K562 (cell line): Measurements from ENCODE around the gene AGRN. TPM values are rescaled to one million over a fixed set of nuclear protein-coding genes. Genes with fewer than 3 reads are reported as not detected.

ENCODE experiments used
- ATAC-seq: fragments of 200-7000 bp; cut with Tn5 transposase; 3 replicates; pipeline ENCODE4 v1.9.1; 2020; ENCODE audit warnings: moderate library complexity
- BruUV-seq: library from RNA; stranded (reverse); fragments of 400-500 nt; replicated peaks from 2 replicates; lab custom pipeline; 2021; lab: Mats Ljungman, UMichigan
- CTCF ChIA-PET: fragments of 300-600 bp; formaldehyde crosslinking; extraction: SDS; loops from one replicate; lab custom pipeline; 2021; ENCODE audit warnings: low intra/inter-chr PET ratio; lab: Yijun Ruan, JAX
- POLR2A ChIA-PET: fragments of 300-600, 350-650 bp; sonication (Branson Sonifier 250); formaldehyde crosslinking; extraction: SDS; loops from one replicate; lab custom pipeline; 2021; ENCODE audit warnings: antibody characterized with exemption, inconsistent platforms; lab: Yijun Ruan, JAX
- DNase-seq, 4 experiments: peaks; one replicate each; pipeline versions ENCODE4 v3.0.0 to v3.0.0-alpha.2; 2011 to 2018; ENCODE audit warnings: low spot score in 3 of 4, mixed read lengths in 3 of 4; ENCODE audit errors: extremely low read depth in 1 of 4
- FAIRE-seq: peaks from 2 replicates; lab custom pipeline; 2011; peaks lifted over from hg19 to GRCh38; lab: Jason Lieb, UNC
- H2AFZ ChIP-seq: 2 replicates; pipeline ENCODE4 v1.6.0; 2011; ENCODE audit warnings: low read depth, low read length, control low read depth, inconsistent platforms
- H3K27ac ChIP-seq: fragments of 200-600 bp; 3 replicates; pipeline ENCODE4 v1.8.0; 2011; ENCODE audit warnings: low read depth, mild to moderate bottlenecking, control low read depth, inconsistent platforms, low read length, moderate library complexity, mixed read lengths; ENCODE audit errors: extremely low read depth
- H3K27me3 ChIP-seq, 2 experiments: fragments of 300-600 bp in 1 of 2; 2 replicates in 1 of 2; 3 replicates in 1 of 2; pipeline versions ENCODE4 v1.6.0 to v1.8.0; 2011; ENCODE audit warnings: inconsistent platforms in 2 of 2, low read length in 2 of 2, mild to moderate bottlenecking in 1 of 2, mixed read lengths in 1 of 2, moderate library complexity in 1 of 2; ENCODE audit not compliant: control insufficient read depth in 2 of 2, insufficient read depth in 2 of 2
- H3K36me3 ChIP-seq: fragments of 300-600 bp; 3 replicates; pipeline ENCODE4 v1.8.0; 2011; ENCODE audit warnings: mild to moderate bottlenecking, low read length, inconsistent platforms; ENCODE audit not compliant: control insufficient read depth, insufficient read depth
- H3K4me1 ChIP-seq, 2 experiments: fragments of 200-600 bp in 1 of 2; replicated peaks in 1 of 2; 2 replicates in 1 of 2; 3 replicates in 1 of 2; pipeline versions ENCODE4 v1.5.1 to v1.8.0; 2011; ENCODE audit warnings: inconsistent platforms in 2 of 2, low read length in 2 of 2, mild to moderate bottlenecking in 1 of 2, mixed read lengths in 1 of 2, moderate library complexity in 1 of 2; ENCODE audit not compliant: control insufficient read depth in 2 of 2, insufficient read depth in 2 of 2
- H3K4me2 ChIP-seq: 2 replicates; pipeline ENCODE4 v1.6.1; 2011; ENCODE audit warnings: low read length, control low read depth, inconsistent platforms, mixed read lengths; ENCODE audit not compliant: insufficient read depth
- H3K4me3 ChIP-seq: fragments of 200-600 bp; sonication (generic), shearing (Covaris generic); 2 replicates; pipeline ENCODE4 v1.5.1; 2016; ENCODE audit warnings: control low read depth, inconsistent platforms
- H3K79me2 ChIP-seq: fragments of 200-600 bp; 3 replicates; pipeline ENCODE4 v1.8.0; 2011; ENCODE audit warnings: low read length, inconsistent platforms; ENCODE audit not compliant: control insufficient read depth, insufficient read depth
- H3K9ac ChIP-seq, 2 experiments: 2 replicates each; pipeline versions ENCODE4 v1.6.0 to v1.6.1; 2011; ENCODE audit warnings: low read depth in 2 of 2, low read length in 2 of 2, control low read depth in 1 of 2, inconsistent platforms in 1 of 2, mild to moderate bottlenecking in 1 of 2, mixed read lengths in 1 of 2; ENCODE audit not compliant: insufficient read depth in 1 of 2
- H3K9me1 ChIP-seq: one replicate; pipeline ENCODE4 v1.6.0; 2011; ENCODE audit warnings: inconsistent platforms, mild to moderate bottlenecking, low read length, moderate library complexity; ENCODE audit not compliant: control insufficient read depth, insufficient read depth
- H3K9me3 ChIP-seq: replicated peaks from 2 replicates; pipeline ENCODE4 v1.5.1; 2011; ENCODE audit warnings: low read depth, low read length, inconsistent platforms; ENCODE audit not compliant: control insufficient read depth, insufficient read depth
- H4K20me1 ChIP-seq: replicated peaks from 2 replicates; pipeline ENCODE4 v1.6.1; 2011; ENCODE audit warnings: low read length, inconsistent platforms, mixed read lengths; ENCODE audit not compliant: control insufficient read depth, insufficient read depth
- ARID1B ChIP-seq: fragments of 450-650 bp; IDR thresholded peaks from 2 replicates; pipeline ENCODE4 v1.6.1; 2016; ENCODE audit warnings: antibody characterized with exemption, mild to moderate bottlenecking, inconsistent platforms
- CBX2 ChIP-seq: fragments of 200-600 bp; sonication (generic); IDR thresholded peaks from one replicate; pipeline ENCODE4 v1.6.1; 2012; ENCODE audit warnings: mild to moderate bottlenecking, low read length, inconsistent platforms; ENCODE audit not compliant: insufficient read depth, poor library complexity, severe bottlenecking
- CBX5 ChIP-seq: IDR thresholded peaks from 2 replicates; pipeline ENCODE4 v1.6.1; 2014; ENCODE audit warnings: low read depth, borderline replicate concordance
- DPF2 ChIP-seq: fragments of 450-650 bp; IDR thresholded peaks from 2 replicates; pipeline ENCODE4 v1.6.1; 2016
- ETS2 ChIP-seq: IDR thresholded peaks from 2 replicates; pipeline ENCODE4 v1.6.1; 2016; ENCODE audit warnings: borderline replicate concordance, missing genetic modification characterization, mild to moderate bottlenecking, moderate library complexity, missing compliant biosample characterization; ENCODE audit not compliant: poor library complexity, severe bottlenecking
- ETV5 ChIP-seq: sonication (generic); formaldehyde crosslinking; IDR thresholded peaks from 2 replicates; pipeline ENCODE4 v1.4.0; 2020; ENCODE audit warnings: low read depth, mild to moderate bottlenecking, missing genetic modification reagents
- GABPB2 ChIP-seq: fragments of 250-450 bp; sonication (Bioruptor Pico); conservative IDR thresholded peaks from 2 replicates; pipeline ENCODE4 v1.5.1; 2021; ENCODE audit warnings: mild to moderate bottlenecking
- ILF3 ChIP-seq: fragments of 450-650 bp; IDR thresholded peaks from 2 replicates; pipeline ENCODE4 v1.6.1; 2018; ENCODE audit warnings: antibody characterized with exemption, mild to moderate bottlenecking, moderate library complexity, borderline replicate concordance
- NFIC ChIP-seq: fragments of 450-650 bp; IDR thresholded peaks from 2 replicates; pipeline ENCODE4 v1.6.1; 2017; ENCODE audit warnings: mild to moderate bottlenecking, inconsistent platforms
- POLR3G ChIP-seq: IDR thresholded peaks from 2 replicates; pipeline ENCODE4 v1.6.1; 2011; ENCODE audit not compliant: insufficient read length, insufficient replicate concordance; ENCODE audit errors: extremely low read depth
- PYGO2 ChIP-seq: fragments of 450-650 bp; IDR thresholded peaks from 2 replicates; pipeline ENCODE4 v1.6.1; 2016; ENCODE audit warnings: mild to moderate bottlenecking, missing genetic modification characterization, moderate library complexity, missing compliant biosample characterization
- RBBP5 ChIP-seq: fragments of 200-600 bp; sonication (generic); IDR thresholded peaks from 2 replicates; pipeline ENCODE4 v1.6.1; 2012; ENCODE audit warnings: borderline replicate concordance, mild to moderate bottlenecking, low read length, control low read depth, inconsistent platforms; ENCODE audit not compliant: insufficient read depth, poor library complexity, severe bottlenecking
- TCF7 ChIP-seq: sonication (generic); IDR thresholded peaks from 2 replicates; pipeline ENCODE4 v1.6.1; 2016; ENCODE audit warnings: antibody characterized with exemption, borderline replicate concordance
- ZFPM2 ChIP-seq: fragments of 250-450 bp; sonication (Bioruptor Pico); IDR thresholded peaks from 2 replicates; pipeline ENCODE4 v1.5.1; 2022; ENCODE audit warnings: mild to moderate bottlenecking
- ZNF75A ChIP-seq: fragments of 450-650 bp; formaldehyde crosslinking; IDR thresholded peaks from 2 replicates; pipeline ENCODE4 v1.4.0; 2020; ENCODE audit warnings: mild to moderate bottlenecking
- WGBS: fragments of 100-300 bp; shearing (Covaris generic); methylation state at CpG from one replicate; pipeline ENCODE4 v1.1.6; 2016; ENCODE audit warnings: low coverage, mixed read lengths; ENCODE audit not compliant: insufficient coverage; ENCODE audit errors: missing lambda C conversion rate; 5-methylcytosine and 5-hydroxymethylcytosine counted together
- in situ Hi-C: fragments of 300-500 bp; cut with MboI; formaldehyde crosslinking; loops from 4 replicates; pipeline ENCODE4 v1.15.0; 2018; ENCODE audit warnings: inconsistent platforms, mixed read lengths
- intact Hi-C: fragments of 100-400 bp; cut with micrococcal nuclease; formaldehyde crosslinking; loops from 2 replicates; pipeline ENCODE4 v1.14.2; 2022
- polyA plus RNA-seq, 8 experiments: library from polyadenylated mRNA; depleted of rRNA in 4 of 8; stranded (reverse) in 5 of 8; unstranded in 3 of 8; fragments of >200 nt; fragmentation: Nextera tagmentation in 2 of 8; fragmentation: Illumina TruSeq in 1 of 8; extraction: Ambion mirVana in 2 of 8; extraction: Trizol in 1 of 8; gene quantifications; 2 replicates each; pipeline versions ENCODE4 v1.2.1 to v1.2.3, GENCODE V29; 2011 to 2014; ENCODE audit warnings: inconsistent platforms in 1 of 8, missing spikeins in 1 of 8
- total RNA-seq, 7 experiments: library from RNA; depleted of rRNA in 6 of 7; stranded (reverse); fragments of >200 nt in 6 of 7; fragmentation: Illumina TruSeq in 2 of 7; extraction: Trizol in 2 of 7; gene quantifications; 2 replicates each; pipeline versions ENCODE4 v1.2.1 to v1.2.3, GENCODE V29; 2011 to 2021; ENCODE audit warnings: low replicate concordance in 1 of 7
- TF ChIP-seq, protein P1 (sequence below): sonication (generic); formaldehyde crosslinking; IDR thresholded peaks from 2 replicates; pipeline ENCODE4 v1.5.0; 2020; ENCODE audit warnings: missing genetic modification reagents
- TF ChIP-seq, protein P2 (sequence below), 2 experiments: fragments of 450-650 bp; conservative IDR thresholded peaks; 2 replicates each; pipeline ENCODE4 v1.6.1; 2017; ENCODE audit warnings: mild to moderate bottlenecking in 2 of 2, moderate library complexity in 2 of 2
- TF ChIP-seq, protein P3 (sequence below): fragments of 250-450 bp; sonication (Bioruptor Pico); IDR thresholded peaks from 2 replicates; pipeline ENCODE4 v1.5.0; 2022; ENCODE audit warnings: mild to moderate bottlenecking

AGRN gene
- total and polyA plus RNA-seq, 9 of the 15 experiments (the other 6 are each of a cell fraction or from before 2014, with no cell fraction given), result 0.04 to 111 (median 18.1) TPM

GRCh38 chr1:978069-978834, 41.7 kb upstream of the AGRN start:
- Histone ChIP-seq H3K4me2 (no peak overlapping the region), H3K9me3 (no peaks in the 10 kb centered on the region), H3K36me3 (no peaks in the 10 kb centered on the region), H3K27me3 (peaks cover 33 to 74% of the 10 kb centered on the region in 2 experiments; a peak in 4 of 5 replicates), H2AFZ (no peak overlapping the region), H3K9ac (no peak overlapping the region; a peak in 1 of 4 replicates), H3K27ac (no peak overlapping the region), H3K4me1 (peaks cover 0 to 84% of the 10 kb centered on the region in 2 experiments; a peak in 3 of 5 replicates), H3K4me3 (no peak overlapping the region), H4K20me1 (peaks cover 13% of the 10 kb centered on the region), H3K79me2 (no peaks in the 10 kb centered on the region), H3K9me1 (no peaks in the 10 kb centered on the region)
- BruUV-seq, result no TSS peak
- in situ Hi-C loops, result no loop called here
- intact Hi-C loops, result no loop called here
- peak; percentile 39 for ATAC-seq
- CTCF ChIA-PET, result no interaction called here
- WGBS, result 16% methylated on average over 42 of the region's 44 CpGs
- no peak for FAIRE-seq
- POLR2A ChIA-PET, result no interaction called here
- DNase-seq, result peak; percentile 38 to 59 (median 54)
- TF ChIP-seq ZNF75A (CRISPR knock-in tag) (no peak), NFIC (peak; percentile 55; the same call in 1 of the 2 replicates), ETV5 (CRISPR knock-in tag) (0 out of 2 replicates have a peak, but pooled peaks have one; percentile 26), RBBP5 (no peak), ARID1B (no peak), GABPB2 (CRISPR knock-in tag) (no peak), DPF2 (0 out of 2 replicates have a peak, but pooled peaks have one; percentile 19), ETS2 (no peak), PYGO2 (tag) (no peak), TCF7 (no peak), ILF3 (no peak), POLR3G (no peak), ZFPM2 (no peak), CBX2 (no peak), CBX5 (no peak)
- TF ChIP-seq, protein P1, sequence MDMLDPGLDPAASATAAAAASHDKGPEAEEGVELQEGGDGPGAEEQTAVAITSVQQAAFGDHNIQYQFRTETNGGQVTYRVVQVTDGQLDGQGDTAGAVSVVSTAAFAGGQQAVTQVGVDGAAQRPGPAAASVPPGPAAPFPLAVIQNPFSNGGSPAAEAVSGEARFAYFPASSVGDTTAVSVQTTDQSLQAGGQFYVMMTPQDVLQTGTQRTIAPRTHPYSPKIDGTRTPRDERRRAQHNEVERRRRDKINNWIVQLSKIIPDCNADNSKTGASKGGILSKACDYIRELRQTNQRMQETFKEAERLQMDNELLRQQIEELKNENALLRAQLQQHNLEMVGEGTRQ (CRISPR knock-in tag), result peak; percentile 50; the same call in 1 of the 2 replicates
- TF ChIP-seq, protein P2, sequence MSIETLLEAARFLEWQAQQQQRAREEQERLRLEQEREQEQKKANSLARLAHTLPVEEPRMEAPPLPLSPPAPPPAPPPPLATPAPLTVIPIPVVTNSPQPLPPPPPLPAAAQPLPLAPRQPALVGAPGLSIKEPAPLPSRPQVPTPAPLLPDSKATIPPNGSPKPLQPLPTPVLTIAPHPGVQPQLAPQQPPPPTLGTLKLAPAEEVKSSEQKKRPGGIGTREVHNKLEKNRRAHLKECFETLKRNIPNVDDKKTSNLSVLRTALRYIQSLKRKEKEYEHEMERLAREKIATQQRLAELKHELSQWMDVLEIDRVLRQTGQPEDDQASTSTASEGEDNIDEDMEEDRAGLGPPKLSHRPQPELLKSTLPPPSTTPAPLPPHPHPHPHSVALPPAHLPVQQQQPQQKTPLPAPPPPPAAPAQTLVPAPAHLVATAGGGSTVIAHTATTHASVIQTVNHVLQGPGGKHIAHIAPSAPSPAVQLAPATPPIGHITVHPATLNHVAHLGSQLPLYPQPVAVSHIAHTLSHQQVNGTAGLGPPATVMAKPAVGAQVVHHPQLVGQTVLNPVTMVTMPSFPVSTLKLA (conservative IDR thresholded peaks at IDR 0.05), result 0 out of 4 replicates have a peak, but pooled peaks of 1 of the 2 experiments have one; percentile 15
- TF ChIP-seq, protein P3, sequence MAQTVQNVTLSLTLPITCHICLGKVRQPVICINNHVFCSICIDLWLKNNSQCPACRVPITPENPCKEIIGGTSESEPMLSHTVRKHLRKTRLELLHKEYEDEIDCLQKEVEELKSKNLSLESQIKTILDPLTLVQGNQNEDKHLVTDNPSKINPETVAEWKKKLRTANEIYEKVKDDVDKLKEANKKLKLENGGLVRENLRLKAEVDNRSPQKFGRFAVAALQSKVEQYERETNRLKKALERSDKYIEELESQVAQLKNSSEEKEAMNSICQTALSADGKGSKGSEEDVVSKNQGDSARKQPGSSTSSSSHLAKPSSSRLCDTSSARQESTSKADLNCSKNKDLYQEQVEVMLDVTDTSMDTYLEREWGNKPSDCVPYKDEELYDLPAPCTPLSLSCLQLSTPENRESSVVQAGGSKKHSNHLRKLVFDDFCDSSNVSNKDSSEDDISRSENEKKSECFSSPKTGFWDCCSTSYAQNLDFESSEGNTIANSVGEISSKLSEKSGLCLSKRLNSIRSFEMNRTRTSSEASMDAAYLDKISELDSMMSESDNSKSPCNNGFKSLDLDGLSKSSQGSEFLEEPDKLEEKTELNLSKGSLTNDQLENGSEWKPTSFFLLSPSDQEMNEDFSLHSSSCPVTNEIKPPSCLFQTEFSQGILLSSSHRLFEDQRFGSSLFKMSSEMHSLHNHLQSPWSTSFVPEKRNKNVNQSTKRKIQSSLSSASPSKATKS, result no peak
